HG03575 (cell line): ENCODE data around the gene PSMF1.
"Not testable (repeated sequence)": the region's sequence is repeated elsewhere in the genome, so short reads cannot be mapped to it uniquely, and the experiment has no call there.

ENCODE experiments used
- ATAC-seq: cut with Tn5 transposase; IDR thresholded peaks from one replicate; pipeline ENCODE4 v1.9.1; 2021; ENCODE audit not compliant: unreplicated experiment, insufficient number of reproducible peaks, low FRiP score; ENCODE audit errors: extremely low read depth

The PSMF1 gene

GRCh38 chr20:1205802-1206201, 87.4 kb downstream of the PSMF1 start:
- no peak for ATAC-seq

GRCh38 chr20:1206366-1207148, 88.2 kb downstream of the PSMF1 start:
- no peak for ATAC-seq

GRCh38 chr20:1207293-1207878, 89.0 kb downstream of the PSMF1 start:
- ATAC-seq: no peak

GRCh38 chr20:1209447-1210387, 91.3 kb downstream of the PSMF1 start:
- ATAC-seq: no peak

- ATAC-seq: no peak
Measured at GRCh38 chr20:1210501-1210900, 92.1 kb downstream of the PSMF1 start.

- no peak for ATAC-seq
Measured at GRCh38 chr20:1212023-1212422, 93.6 kb downstream of the PSMF1 start.

GRCh38 chr20:1212607-1213396, 94.4 kb downstream of the PSMF1 start:
- no peak for ATAC-seq

- no peak for ATAC-seq
Measured at GRCh38 chr20:1214838-1215261, 96.4 kb downstream of the PSMF1 start.

- no peak for ATAC-seq
Measured at GRCh38 chr20:1215386-1216170, 97.2 kb downstream of the PSMF1 start.

GRCh38 chr20:1216527-1217427, 98.4 kb downstream of the PSMF1 start:
- not testable (repeated sequence) for ATAC-seq
